Stimulated activated CD8-positive, alpha-beta memory T cell treated with anti-CD3 and anti-CD28 coated beads, Interleukin-15, amount 100 ng/mL, for 48 hours (primary cell): Measurements from ENCODE around the gene RGS17.
A peak's percentile ranks its signal among the peaks of the same experiment; 100 is the strongest.
"Not testable (repeated sequence)": the region's sequence is repeated elsewhere in the genome, so short reads cannot be mapped to it uniquely, and the experiment has no call there.

Experiments
- DNase-seq, 2 donors: peaks; one replicate each; pipeline ENCODE4 v3.0.0-alpha.2; 2020; ENCODE audit warnings: low read depth in 2 of 2

RGS17 gene

GRCh38 chr6:152985300-152985699 lies 145.8 kb downstream of the RGS17 start:
- DNase-seq, result not testable (repeated sequence)

- no peak for DNase-seq
Observed at GRCh38 chr6:152984513-152984872, 146.6 kb downstream of the RGS17 start.

- DNase-seq, result peak; percentile 92 to 93
Observed at GRCh38 chr6:152983637-152984512, 147.2 kb downstream of the RGS17 start.

GRCh38 chr6:152982904-152983636 lies 148.0 kb downstream of the RGS17 start, which contains the start of gene FBXO5:
TSS of gene FBXO5 (minus strand) at chr6:152983041. CDS start at chr6:152982959, 82 bp downstream.
- peak; percentile 97 for DNase-seq

DNA sequence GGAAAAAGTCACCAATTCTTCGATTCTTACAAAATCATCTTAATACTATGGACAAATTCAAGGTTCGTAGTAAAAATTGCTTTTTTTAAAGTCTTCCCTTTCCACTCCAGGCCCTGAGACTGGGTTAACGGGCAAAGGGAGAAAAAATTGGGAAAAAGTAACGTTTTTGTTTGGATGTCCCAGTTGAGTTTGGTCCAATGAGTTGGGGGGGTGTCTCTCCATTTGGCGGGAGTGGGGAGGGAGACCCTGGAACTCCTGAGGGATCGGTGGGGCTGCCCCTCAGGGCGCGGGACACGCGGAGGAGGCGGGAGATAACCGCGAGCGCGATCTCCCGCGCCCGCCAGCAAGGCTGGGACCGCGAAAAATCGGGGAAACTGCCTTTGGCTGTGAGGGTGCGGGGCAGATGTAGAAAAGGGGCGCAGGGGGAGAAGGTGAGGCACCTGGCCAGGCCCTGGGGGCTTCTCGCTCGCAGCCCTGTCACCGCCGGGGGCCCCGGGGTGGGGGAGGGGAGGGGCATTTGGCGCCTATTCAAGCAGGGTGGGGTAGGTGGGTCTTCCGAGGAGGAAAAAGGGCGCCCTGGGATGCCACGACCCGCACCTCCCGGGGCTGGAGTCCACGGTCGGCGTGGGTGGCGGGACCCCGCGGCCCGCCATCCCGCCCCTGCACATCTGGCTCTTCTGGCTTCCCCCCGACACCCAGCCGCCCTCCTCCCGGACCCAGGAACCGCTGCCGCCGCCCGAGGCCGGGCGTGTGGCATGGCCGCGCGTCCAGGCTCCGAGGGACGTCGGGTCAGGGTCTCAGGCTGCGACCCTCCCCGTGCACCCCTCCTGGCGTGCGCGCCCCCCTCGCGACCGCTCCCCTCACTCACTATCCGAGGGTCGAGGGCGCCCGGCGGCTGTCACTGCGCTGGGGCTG lies 148.8 kb downstream of the RGS17 start:
- DNase-seq, result no peak

DNA sequence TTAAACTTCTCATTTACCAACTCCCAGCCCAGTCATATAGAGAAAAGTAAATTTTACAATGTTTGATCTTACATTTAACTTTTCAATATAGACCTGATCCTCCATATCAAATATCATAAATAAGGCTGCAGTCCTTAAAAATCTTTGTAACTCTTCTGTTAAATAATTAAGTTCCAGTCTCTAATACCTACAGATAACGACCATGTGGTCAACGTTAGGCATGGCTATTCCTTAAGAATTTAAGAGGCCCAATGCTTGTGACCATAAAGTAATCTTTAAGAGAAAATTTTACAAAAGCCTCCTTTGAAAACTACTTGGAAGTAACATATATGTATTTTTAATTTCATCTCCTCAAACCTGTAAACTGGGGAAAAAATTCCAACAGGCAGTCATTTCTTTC lies 149.9 kb downstream of the RGS17 start:
- no peak for DNase-seq

DNA sequence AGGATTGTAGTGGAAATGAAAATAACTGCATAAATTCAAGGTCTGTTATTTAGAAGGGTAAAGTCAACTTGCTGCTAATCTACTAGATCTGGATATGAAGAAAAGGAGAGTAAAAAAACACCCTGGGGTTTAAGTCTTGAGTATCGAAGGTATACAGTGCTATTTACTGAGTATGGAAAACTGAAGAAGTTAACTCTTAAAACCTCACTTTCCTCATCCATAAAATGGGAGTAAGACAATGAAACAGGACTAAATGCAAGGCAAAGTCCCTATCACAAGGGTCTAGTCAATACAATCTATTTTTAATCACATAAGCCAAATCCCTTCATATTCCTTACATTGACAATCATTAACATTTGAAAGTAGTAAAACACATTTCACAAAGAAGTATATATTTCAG lies 150.4 kb downstream of the RGS17 start:
- DNase-seq, result no peak

GRCh38 chr6:152979116-152979515 lies 152.0 kb downstream of the RGS17 start:
- DNase-seq, result no peak

DNA sequence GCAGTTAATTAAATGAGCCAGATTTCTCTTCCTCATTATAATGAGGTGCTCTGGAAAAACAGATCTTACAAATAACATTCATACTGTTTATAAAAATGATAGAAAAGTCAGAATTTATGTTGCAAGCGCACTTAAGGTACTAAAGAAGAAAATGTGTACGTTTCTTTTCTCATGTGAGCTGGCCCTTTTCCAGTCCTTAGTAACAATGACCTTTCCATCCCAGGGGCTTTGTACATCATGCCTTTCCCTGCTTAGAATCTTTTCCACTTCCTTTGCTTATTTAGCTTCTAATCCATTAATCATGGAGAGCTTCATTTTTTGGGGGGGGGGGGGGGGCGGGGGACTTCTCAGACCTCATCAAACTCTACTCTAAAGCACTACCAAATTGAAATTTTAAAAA lies 153.0 kb downstream of the RGS17 start:
- no peak for DNase-seq

- no peak for DNase-seq
Observed at GRCh38 chr6:152977556-152977955, 153.5 kb downstream of the RGS17 start.

DNA sequence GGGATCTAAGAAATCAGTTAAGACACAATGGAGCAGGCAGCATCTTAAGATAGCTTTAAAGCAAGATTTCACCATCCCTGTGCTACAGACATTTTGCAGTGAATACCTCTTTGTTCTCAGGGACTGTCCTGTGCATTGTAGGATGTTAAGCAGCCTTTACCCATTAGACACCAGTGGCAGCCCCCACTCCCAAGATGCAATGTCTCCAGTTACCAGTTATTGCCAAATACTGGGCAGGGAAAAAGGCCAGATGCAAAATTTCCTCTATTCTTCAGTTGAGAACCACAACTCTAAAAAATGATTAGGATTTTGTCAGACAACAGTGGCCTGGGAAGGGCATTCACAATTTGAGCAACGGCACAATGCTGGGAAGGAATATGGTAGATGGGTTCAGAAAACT lies 154.3 kb downstream of the RGS17 start:
- DNase-seq, result no peak

- DNase-seq, result no peak
Observed at GRCh38 chr6:152975204-152975915, 155.7 kb downstream of the RGS17 start.

- no peak for DNase-seq
Observed at GRCh38 chr6:152973916-152974315, 157.2 kb downstream of the RGS17 start.

DNA sequence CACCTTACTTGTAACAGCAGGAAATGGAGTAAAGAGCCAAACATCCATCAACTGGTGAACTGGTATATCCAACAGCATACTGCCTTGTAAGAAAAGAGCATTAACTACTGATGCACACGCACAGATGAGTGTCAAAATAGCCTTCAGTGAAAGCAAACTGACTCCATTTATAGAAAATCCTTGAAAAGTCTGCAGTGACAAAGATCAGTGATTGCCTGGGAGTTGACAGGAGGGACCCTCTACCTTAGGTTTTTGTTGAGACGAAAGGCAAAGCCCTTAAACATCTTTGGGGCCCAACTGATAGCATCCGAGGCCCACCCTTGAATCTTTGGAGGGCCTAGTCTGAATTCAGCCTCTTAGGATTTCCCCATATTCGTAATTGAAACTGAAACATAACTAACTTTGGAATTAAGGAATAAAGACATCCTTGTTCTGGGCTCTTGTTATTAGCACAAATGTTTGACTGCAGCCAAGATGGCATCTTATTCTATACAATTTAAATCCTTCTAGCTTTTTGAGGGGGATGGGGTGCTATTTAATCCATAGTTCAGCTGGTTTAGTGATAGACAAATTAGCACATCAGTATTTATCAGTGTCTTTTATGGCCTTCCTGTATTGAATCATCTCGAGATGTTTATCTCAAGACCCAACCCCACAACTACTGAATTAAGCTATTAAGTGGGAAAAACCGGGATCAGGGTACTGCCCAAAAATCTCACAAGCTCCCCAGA lies 161.2 kb downstream of the RGS17 start:
- DNase-seq, result no peak

GRCh38 chr6:152966168-152966894 lies 164.8 kb downstream of the RGS17 start:
- DNase-seq, result not testable (repeated sequence)

- no peak for DNase-seq
Observed at GRCh38 chr6:152959333-152959732, 171.7 kb downstream of the RGS17 start.

- no peak for DNase-seq
Observed at GRCh38 chr6:152957796-152958195, 173.3 kb downstream of the RGS17 start.
